OCI-M2 (cell line): ENCODE data around the gene SPATA20.

Experiments used
- DNase-seq: peaks from one replicate; lab custom pipeline; 2025; ENCODE audit not compliant: unreplicated experiment; lab: John Stamatoyannopoulos, UW

The SPATA20 gene

GRCh38 chr17:50557630-50558029 lies 10.7 kb downstream of the SPATA20 start:
- no peak for DNase-seq

GRCh38 chr17:50558091-50558490 lies 11.1 kb downstream of the SPATA20 start:
- no peak for DNase-seq

- no peak for DNase-seq
These were observed 11.6 kb downstream of the SPATA20 start for GRCh38 chr17:50558581-50558940.

GRCh38 chr17:50558941-50559614 lies 12.1 kb downstream of the SPATA20 start:
- no peak for DNase-seq

- no peak for DNase-seq
These were observed 12.8 kb downstream of the SPATA20 start for GRCh38 chr17:50559674-50560184.

- DNase-seq, result no peak
These were observed 13.3 kb downstream of the SPATA20 start, which contains the start of gene CACNA1G for GRCh38 chr17:50560185-50560824. TSS of gene CACNA1G (plus strand) at chr17:50560715. CDS start at chr17:50561460, 745 bp downstream.

GRCh38 chr17:50560931-50561745 lies 14.2 kb downstream of the SPATA20 start:
- no peak for DNase-seq

GRCh38 chr17:50561746-50562141 lies 14.8 kb downstream of the SPATA20 start:
- no peak for DNase-seq

GRCh38 chr17:50562242-50563091 lies 15.5 kb downstream of the SPATA20 start:
- DNase-seq, result no peak

- DNase-seq, result no peak
These were observed 16.1 kb downstream of the SPATA20 start for GRCh38 chr17:50563092-50563511.

GRCh38 chr17:50564916-50565315 lies 17.9 kb downstream of the SPATA20 start:
- no peak for DNase-seq

GRCh38 chr17:50565402-50566350 lies 18.7 kb downstream of the SPATA20 start:
- no peak for DNase-seq

GRCh38 chr17:50566886-50567285 lies 19.9 kb downstream of the SPATA20 start:
- DNase-seq, result no peak

- no peak for DNase-seq
These were observed 21.7 kb downstream of the SPATA20 start for GRCh38 chr17:50568659-50569058.

- DNase-seq, result no peak
These were observed 22.6 kb downstream of the SPATA20 start for GRCh38 chr17:50569592-50569991.

- DNase-seq, result no peak
These were observed 23.1 kb downstream of the SPATA20 start for GRCh38 chr17:50570032-50570431.

- DNase-seq, result no peak
These were observed 23.6 kb downstream of the SPATA20 start for GRCh38 chr17:50570528-50570927.

- DNase-seq, result no peak
These were observed 24.7 kb downstream of the SPATA20 start for GRCh38 chr17:50571681-50572080.

GRCh38 chr17:50572541-50572940 lies 25.6 kb downstream of the SPATA20 start:
- DNase-seq, result no peak
